GM19035 (cell line): ENCODE measurements around the gene RBMS3.
"Not testable (repeated sequence)": the region's sequence is repeated elsewhere in the genome, so short reads cannot be mapped to it uniquely, and the experiment has no call there.

Experiments
- ATAC-seq: cut with Tn5 transposase; IDR thresholded peaks from one replicate; pipeline ENCODE4 v1.9.1; 2021; ENCODE audit not compliant: unreplicated experiment

The RBMS3 gene

DNA sequence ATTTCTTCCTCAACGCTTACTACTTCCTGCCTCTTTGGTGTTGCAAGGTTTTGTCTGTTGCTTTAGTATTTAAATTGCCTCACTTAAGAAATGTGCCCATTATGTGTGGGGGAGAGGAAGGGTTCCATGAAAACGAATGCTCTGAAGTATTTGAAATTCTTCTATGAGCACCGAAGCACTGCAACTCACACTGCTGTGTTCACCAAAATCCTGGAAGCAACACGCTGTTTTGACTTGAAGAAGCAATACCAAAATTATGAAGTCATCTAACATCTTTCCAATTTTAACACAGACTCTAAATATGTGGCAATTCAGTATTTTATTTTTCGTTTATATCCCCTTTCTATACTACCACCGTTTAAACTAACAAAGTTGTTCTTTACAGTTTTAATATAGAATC lies 101.5 kb downstream of the RBMS3 start:
- ATAC-seq = no peak

DNA sequence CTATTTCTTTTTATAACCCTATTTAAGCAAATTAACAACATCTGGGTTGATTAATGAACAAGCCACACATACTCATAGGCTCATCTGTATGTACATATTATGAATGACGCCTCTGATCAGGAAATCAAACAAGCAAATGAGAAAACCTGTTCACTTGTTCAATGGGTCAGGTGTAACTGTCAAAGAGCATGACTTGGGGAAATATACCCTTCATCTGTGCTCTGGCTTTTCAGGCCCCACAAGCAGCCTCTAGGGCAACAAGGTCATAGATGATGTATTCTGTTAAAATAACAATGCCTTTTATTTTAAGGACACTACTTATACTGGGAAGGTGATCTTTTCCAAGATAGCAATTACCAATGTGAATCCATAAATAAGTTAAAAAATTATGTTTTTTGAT lies 102.0 kb downstream of the RBMS3 start:
- no peak for ATAC-seq

DNA sequence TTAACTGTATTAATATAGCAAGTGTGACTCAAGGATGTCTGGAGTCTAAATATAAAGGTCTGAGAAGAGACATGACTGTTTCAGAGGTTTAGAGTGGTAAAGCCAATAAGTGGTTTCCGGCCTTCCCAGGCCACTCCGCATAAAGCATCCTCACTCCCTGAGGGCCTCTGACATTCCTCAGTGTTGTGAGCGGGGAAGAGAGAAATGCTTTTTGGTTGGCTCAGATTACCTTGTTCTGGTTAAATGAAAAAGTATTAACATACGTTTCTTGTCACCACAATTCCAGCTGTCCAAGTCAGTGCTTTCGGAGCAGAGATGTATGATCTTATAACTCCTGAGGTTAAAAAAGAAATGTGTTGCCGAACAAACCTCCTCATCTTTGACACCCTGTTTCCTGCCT lies 103.8 kb downstream of the RBMS3 start:
- no peak for ATAC-seq

DNA sequence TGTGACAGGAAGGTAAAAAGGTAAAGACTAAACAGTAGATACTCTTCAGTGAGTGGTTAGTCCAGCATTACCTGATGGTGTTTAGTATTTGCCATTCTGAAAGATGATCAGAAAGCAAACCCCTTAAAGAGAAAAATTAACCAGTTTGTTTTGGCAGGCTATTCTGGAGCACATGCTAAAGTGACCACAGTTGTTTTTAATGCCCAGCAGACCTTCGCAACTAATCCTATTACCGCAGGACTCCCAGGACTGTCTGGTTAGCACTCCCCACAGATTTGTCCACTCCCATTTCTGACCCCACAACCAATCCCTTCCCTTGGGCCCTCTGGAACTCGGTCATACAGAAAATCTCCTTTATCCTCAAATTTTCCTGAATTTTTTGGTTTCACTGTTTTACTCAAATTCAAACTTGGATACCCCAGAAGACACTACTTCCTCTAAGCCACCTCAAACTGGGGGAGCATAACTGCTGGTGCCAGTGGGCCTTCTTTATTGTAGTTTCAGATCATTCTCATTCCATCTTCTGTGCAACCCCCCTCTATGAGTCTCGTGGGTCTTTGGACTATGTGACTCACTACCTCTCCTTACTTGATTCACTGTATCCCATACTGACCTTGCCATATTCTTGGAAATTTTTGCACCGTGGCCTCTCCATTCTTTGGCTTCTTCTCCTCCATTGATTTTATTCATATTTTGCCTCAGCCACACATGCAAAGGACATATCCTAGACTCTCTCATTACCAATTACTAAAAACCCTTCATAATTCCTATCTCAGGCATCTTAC lies 104.4 kb downstream of the RBMS3 start:
- no peak for ATAC-seq

DNA sequence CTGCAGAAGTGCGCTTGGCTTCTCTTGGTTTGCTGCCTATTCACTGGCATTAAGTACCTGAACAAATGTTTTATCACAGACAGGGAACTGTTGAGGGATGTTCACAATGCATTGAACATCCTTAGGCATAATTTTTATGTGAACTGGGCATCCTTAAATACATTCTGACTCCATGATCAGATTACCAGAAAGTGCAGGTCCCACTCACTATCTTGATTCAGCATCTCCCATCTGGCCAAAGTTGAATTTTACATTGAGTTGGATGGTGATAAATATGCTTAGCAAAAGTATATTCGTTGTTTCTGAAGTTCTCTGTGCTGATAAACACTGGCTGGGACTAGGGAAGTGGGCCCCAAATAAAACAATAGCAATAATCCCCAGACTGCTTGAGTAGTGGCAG lies 108.5 kb downstream of the RBMS3 start:
- no peak for ATAC-seq

DNA sequence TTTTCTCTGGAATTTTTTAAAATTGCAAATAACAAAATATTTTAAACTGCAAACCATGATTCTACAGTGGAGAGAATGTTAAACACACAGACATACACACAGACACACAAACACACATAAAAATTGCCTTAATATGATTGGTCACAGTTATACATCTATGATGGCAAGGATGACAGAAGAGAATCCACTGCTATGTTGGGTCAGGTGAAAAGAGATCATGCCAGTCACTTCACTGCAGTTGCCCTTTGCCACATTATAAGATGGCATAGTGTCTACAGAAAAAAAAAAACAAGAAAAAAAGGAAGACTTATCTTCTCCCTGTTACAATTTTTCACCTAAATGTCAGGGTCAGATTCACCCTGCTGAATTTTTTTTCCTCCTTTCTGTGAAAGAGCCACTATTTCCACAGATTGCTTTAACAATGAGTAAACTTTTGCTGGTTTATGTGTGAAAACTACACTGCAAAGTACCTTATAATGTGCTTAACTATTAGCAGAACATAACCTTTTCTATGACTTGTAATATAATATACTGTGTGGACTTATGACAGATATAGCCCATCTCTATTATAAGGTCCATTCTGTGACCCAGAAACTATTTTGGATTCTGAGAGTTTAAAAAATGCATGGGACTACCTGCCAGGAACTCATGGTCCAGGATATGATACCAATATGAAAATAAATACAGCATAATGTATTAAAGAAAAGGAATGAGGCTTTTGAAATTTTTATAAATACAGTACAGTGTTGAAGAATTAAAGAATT lies 111.9 kb downstream of the RBMS3 start:
- ATAC-seq = no peak

DNA sequence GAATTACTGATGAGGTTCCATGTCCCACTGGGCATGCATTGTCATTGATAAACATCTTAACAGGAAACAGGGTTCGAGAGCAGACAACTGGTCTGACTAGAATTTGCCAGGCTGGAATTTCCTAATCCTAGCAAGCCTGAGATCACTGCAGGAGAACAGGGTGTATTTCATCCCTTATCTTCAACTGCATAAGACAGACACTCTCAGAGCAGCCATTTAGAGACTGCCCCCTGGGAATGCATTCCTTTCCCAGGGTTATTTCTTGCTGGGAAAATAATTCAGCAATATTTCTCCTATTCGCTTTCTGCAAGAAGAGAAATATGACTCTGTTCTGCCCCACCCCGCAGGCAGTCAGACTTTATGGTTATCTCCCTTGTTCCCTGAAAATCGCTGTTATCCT lies 113.1 kb downstream of the RBMS3 start:
- not testable (repeated sequence) for ATAC-seq

DNA sequence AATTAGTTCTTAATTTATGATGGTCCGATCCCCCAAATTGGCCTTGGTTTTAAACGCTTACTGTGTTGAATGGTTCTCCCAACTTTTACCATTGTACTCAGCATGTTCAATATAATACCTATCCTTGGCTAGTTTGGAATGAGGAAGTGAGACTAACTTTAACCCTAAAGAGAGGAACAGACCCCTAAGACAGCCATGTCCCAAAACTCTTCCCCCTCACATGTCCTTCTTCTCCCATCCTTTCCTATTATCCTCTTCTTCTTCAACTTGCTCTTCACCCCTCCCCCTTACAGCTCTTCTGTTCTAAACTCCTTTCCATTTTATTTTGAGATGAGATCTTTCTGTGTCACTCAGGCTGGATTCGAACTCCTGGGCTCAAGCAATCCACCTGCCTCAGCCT lies 116.5 kb downstream of the RBMS3 start:
- ATAC-seq = no peak

DNA sequence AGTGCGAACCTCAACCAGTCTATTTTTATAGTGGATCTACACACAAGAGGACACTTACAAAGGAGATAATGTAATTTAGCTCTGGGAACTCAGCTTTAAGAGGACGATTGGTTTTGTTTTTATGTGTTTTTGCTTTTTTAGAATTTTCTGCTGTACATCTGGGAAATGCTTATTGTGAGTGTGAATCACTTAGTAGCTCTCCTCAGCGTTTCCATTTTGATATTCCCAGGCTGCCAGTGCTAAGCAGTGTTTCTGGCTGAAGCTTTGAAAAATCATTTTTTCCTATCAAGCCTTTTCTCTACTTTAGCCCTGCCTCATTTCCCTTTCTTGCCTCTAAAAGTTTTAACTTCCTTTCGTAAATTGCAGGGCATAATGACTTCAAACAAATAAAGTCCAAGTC lies 117.9 kb downstream of the RBMS3 start:
- ATAC-seq = no peak

DNA sequence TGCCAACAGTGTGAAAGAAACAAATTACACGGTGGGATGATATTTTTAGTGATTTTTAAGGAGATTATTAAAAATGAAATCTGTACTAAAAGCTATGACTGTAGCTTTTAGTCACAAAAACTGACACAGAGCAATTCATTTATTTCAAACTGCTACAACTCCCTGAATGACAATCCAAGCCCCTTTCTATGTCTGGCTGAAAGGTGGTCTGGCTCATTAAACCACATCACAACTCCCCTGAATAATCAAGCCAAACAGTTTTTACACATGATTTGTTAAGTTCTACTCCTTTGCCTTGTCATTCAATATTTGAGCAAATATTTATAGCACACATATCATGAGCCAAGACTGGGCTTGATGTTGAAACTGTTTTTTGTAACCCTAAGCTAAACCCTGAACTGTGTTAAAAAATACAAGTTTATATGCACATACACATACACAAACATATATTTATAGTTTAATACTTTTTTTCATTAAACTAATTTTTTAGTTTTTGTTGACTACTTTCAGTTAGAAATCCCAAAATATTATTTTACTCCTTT lies 125.5 kb downstream of the RBMS3 start:
- no peak for ATAC-seq

DNA sequence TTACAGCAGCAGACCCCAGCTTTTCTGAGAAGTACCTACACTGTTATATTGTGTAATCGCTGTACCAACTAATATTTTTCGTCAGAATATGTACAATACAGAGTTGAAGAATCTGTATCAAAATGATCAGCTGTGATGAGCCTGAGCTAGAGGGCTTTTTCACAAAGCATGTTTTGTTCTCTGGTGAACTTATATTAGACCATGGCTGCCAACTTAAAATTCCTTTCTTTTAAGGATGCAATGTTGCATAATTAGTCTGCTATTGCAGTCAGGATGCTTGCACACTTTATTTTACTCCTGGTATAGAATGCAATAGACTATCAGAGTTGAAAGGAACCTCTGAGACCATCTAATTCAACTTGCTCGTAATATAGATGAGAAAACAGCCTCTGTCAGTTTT lies 127.8 kb downstream of the RBMS3 start:
- ATAC-seq = no peak

DNA sequence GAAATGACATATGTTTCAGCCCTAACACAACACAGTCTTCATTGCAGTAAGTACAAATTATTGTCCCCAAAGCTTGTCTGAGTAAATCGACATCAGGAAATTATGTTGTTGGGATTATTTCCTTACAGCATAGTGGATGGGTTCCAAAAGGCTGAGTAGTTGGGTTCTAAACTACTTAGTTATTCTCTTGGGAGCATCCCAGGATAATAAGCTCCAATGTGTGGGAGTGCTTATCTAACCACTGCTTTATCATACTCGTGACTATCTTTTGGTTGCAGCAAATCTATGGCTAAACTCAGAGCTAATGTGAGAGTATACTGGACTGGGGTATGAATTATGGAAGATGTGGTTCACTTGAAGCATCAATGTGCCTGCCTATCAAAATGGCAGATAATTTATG lies 128.5 kb downstream of the RBMS3 start:
- ATAC-seq = no peak

DNA sequence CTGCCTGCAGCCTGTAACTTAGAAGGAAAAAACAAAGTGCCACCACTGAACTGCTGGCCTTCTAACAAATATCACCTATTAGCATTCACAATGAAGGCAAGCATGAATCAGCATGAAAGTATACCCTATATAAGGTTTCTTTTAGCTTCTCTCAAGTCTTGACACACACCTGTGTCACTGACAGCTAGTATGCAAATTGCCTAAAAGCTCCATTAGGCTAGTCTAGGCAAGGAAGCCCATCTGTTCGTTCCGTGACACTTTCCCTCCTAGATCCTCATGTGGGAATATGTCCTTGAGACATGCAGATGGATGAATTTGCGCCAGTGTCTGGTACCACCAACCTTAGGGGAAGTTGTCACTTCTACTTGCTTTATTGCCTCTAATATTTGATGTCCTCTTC lies 129.3 kb downstream of the RBMS3 start:
- ATAC-seq = no peak

DNA sequence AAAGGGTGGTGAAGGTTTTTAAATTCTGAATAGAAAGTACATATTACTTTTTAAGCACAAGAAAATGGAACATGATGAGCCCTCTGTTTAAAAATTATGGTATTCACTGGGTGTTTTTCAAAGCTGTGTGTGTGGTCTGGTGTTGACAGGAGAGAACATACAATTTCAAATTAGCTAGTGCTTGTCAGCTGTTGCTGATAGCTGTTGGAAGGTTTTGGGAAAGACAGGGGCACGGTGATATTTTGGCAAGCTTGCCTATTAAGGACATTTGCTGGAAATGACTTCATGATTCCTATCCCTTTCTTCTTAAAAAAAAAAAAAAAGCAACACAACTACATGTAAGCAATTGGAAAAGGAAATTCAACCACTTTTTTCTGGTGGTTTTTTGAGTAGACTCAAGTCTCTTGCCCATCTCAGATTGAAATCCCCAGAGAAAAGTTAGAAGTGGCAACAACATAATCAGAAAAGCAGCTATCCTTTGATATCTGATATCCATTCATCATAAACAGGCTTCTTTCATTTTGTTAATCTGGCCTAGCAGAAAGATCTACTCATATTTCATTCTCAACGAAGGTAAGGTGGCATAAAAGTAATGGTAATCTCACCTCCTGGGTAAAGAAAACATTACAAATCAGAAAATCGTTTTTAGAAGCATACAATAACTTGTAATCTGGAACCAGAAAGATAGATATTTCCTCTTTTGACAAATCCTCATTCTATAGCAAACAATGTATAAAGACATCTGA lies 130.0 kb downstream of the RBMS3 start:
- no peak for ATAC-seq

DNA sequence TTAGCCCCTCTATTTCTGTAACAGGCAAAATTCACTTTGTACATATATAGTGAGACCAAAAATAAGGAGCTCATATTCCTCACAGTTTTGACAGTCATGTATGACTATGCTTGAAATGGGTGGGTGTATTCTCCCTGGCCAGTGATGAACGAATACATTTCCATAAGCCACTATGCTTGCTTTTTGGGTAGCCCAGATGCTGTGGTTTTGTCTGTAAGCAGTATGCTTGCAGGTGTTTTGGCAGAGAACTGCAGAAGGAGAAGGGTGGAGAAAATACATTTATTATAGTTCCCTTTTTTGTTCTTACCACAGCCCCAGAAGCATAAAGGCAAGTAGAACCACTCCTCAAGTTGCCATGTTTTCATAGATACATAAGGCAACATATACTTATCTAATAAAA lies 131.2 kb downstream of the RBMS3 start:
- no peak for ATAC-seq

DNA sequence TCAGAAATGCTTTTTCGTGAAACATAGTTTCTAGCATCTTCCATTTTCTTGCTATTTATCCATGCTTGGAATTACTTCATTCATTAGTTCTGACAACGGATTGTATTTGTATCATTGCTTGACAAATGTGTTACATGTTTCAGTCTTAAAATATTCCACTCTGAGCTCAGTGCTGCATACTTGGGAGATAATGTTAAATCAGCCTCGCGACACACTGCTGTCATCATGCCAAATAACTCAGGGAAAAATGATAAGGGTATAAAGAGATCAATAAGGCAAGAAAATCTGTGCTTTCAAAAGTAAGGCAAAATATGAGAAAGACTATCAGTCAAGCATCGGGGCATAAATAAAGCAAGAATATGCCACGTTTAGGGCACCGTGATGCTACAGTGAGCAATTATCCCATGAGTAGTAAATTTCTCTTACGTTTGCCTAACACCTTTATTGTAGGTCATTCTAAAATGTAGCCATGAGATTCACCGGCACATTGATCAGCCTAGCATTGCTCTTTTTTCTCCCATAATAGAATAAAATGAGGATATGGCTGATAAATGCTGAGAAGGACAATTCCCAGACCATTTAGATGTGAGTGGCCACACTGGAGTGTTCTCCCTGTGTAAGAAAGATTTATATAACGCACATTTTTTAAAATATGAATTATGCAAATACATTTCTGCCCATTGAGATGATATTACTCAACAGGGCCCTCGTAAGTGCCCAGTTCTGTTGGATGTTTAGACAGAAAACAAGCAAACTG lies 133.8 kb downstream of the RBMS3 start:
- no peak for ATAC-seq

DNA sequence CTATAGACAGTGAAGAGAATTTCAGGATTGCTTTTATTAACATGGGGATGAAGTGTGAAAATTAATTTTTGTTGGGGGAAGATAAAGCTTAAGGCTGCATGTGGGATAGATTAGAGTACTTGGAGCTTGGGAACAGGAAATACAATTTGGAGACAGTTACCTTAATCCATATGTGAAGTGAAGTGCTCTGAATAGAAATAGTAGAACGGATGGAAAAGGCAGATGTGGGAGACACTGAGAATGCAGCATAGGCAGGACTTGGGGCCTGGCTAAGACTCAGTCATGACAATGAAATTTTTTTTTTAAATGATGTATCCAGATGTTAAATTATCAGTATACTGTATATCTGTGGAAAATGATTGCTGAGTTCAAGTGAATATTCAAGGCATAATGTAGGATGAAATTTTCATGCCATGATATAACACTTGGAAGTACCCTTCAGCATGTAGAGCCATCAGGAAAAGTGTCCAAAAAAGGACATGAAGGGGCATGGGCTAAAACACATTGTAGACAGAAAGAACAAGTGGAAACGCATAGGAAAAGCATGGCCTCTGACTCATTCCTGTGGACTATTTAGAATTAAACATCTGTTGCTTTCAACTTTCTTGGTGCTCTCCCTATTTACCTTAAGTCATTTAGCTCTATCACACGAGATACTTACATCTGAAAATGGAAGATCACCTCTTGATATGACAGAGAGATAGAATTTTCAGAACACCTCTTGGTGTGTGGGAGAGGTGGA lies 134.8 kb downstream of the RBMS3 start:
- no peak for ATAC-seq

DNA sequence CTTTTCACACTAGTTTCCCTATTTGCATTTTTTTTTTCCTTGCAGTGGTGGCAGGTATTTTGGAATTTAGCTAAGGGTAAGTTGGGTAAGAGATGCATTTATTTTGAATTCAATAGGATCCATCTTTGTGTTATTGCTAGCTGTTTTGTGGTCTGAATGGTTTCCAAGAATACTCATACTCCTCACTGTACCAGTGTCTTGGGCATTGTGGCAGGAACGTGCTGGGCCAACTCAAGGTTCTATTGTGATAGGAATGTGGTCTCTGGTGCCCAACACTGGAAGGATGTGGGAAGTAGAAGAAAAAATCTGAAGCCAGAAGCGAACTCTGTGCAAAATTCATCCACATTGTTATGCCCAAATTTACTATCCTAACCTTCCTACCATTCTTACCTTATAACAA lies 135.6 kb downstream of the RBMS3 start:
- ATAC-seq = no peak

DNA sequence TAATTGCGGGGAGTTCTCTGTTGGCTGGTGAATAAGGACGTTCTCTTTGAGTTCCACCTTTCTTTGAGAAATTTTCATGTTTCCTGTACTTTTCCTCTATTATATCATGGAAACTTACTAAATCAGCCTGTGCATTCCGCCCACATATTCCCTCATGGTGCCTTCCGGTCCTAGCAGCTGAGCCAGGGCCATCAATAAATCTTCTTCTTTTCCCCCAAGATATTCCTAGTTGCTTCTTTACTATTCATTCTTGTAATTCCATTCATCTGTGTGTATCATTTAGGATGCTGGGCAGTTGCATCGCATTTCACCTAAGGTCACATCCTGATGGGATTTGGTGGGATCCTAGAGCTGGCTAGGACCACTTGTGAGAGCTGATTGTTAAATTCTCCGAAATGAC lies 139.2 kb downstream of the RBMS3 start:
- ATAC-seq = no peak
